Measurements from ENCODE around the gene TVP23C.

GRCh38 chr17:15507001-15507400 is 56.3 kb downstream of the TVP23C start:
- TF ChIP-seq CTCF (IDR thresholded peaks at IDR 0.05; ENCODE audit: poor library complexity) (no peak), EZH2 (IDR thresholded peaks at IDR 0.05; ENCODE audit: borderline replicate concordance) (no peak), EZH2phosphoT487 (IDR thresholded peaks at IDR 0.05; ENCODE audit: low read depth, severe bottlenecking, unreplicated experiment) (no peak)
